Measurements from ENCODE around the gene ADCY1.

The ADCY1 gene

GRCh38 chr7:45681596-45682357 is 107.6 kb downstream of the ADCY1 start:
- no peak for DNase-seq

- DNase-seq, result no peak
Observed at GRCh38 chr7:45682358-45682735, 108.2 kb downstream of the ADCY1 start.

GRCh38 chr7:45682836-45683555 is 108.8 kb downstream of the ADCY1 start:
- DNase-seq, result no peak

GRCh38 chr7:45683556-45684148 is 109.5 kb downstream of the ADCY1 start:
- DNase-seq, result no peak

GRCh38 chr7:45684910-45685618 is 110.9 kb downstream of the ADCY1 start:
- DNase-seq, result no peak

- DNase-seq, result no peak
Observed at GRCh38 chr7:45685619-45686240, 111.6 kb downstream of the ADCY1 start.

GRCh38 chr7:45686441-45687184 is 112.4 kb downstream of the ADCY1 start:
- no peak for DNase-seq

GRCh38 chr7:45687185-45687560 is 113.0 kb downstream of the ADCY1 start:
- no peak for DNase-seq

GRCh38 chr7:45687721-45688120 is 113.6 kb downstream of the ADCY1 start:
- no peak for DNase-seq

- DNase-seq, result no peak
Observed at GRCh38 chr7:45688382-45688781, 114.2 kb downstream of the ADCY1 start.

- no peak for DNase-seq
Observed at GRCh38 chr7:45689011-45689796, 115.0 kb downstream of the ADCY1 start.

GRCh38 chr7:45689797-45690761 is 115.9 kb downstream of the ADCY1 start:
- no peak for DNase-seq

- DNase-seq, result no peak
Observed at GRCh38 chr7:45690762-45691150, 116.6 kb downstream of the ADCY1 start.

GRCh38 chr7:45691155-45691656 is 117.0 kb downstream of the ADCY1 start:
- DNase-seq, result no peak

GRCh38 chr7:45692031-45692430 is 117.9 kb downstream of the ADCY1 start:
- DNase-seq, result no peak

- DNase-seq, result no peak
Observed at GRCh38 chr7:45695249-45695995, 121.3 kb downstream of the ADCY1 start.

GRCh38 chr7:45696476-45696875 is 122.3 kb downstream of the ADCY1 start:
- no peak for DNase-seq

GRCh38 chr7:45697576-45698136 is 123.5 kb downstream of the ADCY1 start:
- DNase-seq, result no peak
